Smooth muscle cell (in vitro differentiated cells): ENCODE results near the gene SLC39A10. TPM values are rescaled to one million over a fixed set of nuclear protein-coding genes. Genes with fewer than 3 reads are reported as not detected.
"Not testable (repeated sequence)": the region's sequence is repeated elsewhere in the genome, so short reads cannot be mapped to it uniquely, and the experiment has no call there.

Source experiments
- DNase-seq: peaks from one replicate; lab custom pipeline; 2025; ENCODE audit not compliant: unreplicated experiment; lab: John Stamatoyannopoulos, UW
- H2AFZ ChIP-seq: fragments of 200-600 bp; sonication (generic); 2 replicates; pipeline ENCODE4 v1.6.0; 2016; ENCODE audit warnings: antibody characterized with exemption, low read depth, mild to moderate bottlenecking
- H3F3A ChIP-seq: fragments of 200-600 bp; sonication (generic); 2 replicates; pipeline ENCODE4 v1.6.0; 2017; ENCODE audit warnings: antibody characterized with exemption, low read depth
- H3K27ac ChIP-seq: fragments of 200-600 bp; sonication (generic); 2 replicates; pipeline ENCODE4 v1.5.1; 2016; ENCODE audit warnings: low read depth, mild to moderate bottlenecking
- H3K27me3 ChIP-seq: fragments of 200-600 bp; sonication (generic); 2 replicates; pipeline ENCODE4 v1.6.1; 2016; ENCODE audit warnings: low read depth, mild to moderate bottlenecking
- H3K36me3 ChIP-seq: fragments of 200-600 bp; sonication (generic); 2 replicates; pipeline ENCODE4 v1.5.1; 2016; ENCODE audit warnings: low read depth
- H3K4me1 ChIP-seq: fragments of 200-600 bp; sonication (generic); 2 replicates; pipeline ENCODE4 v1.5.1; 2016; ENCODE audit warnings: low read depth
- H3K4me2 ChIP-seq: fragments of 200-600 bp; sonication (generic); 2 replicates; pipeline ENCODE4 v1.6.0; 2016; ENCODE audit warnings: mild to moderate bottlenecking
- H3K4me3 ChIP-seq: fragments of 200-600 bp; sonication (generic); 2 replicates; pipeline ENCODE4 v1.5.1; 2016; ENCODE audit warnings: mild to moderate bottlenecking
- H3K79me2 ChIP-seq: fragments of 200-600 bp; sonication (generic); 2 replicates; pipeline ENCODE4 v1.6.0; 2016; ENCODE audit warnings: low read depth, mild to moderate bottlenecking
- H3K9ac ChIP-seq: fragments of 200-600 bp; sonication (generic); 2 replicates; pipeline ENCODE4 v1.6.0; 2016; ENCODE audit warnings: low read depth
- H3K9me3 ChIP-seq: fragments of 200-600 bp; sonication (generic); replicated peaks from 2 replicates; pipeline ENCODE4 v1.5.1; 2016; ENCODE audit warnings: low read depth
- H4K20me1 ChIP-seq: fragments of 200-600 bp; sonication (generic); 2 replicates; pipeline ENCODE4 v1.6.0; 2016; ENCODE audit warnings: low read depth
- CTCF ChIP-seq: fragments of 200-600 bp; sonication (generic); IDR thresholded peaks from 2 replicates; pipeline ENCODE4 v1.5.1; 2017; ENCODE audit warnings: borderline replicate concordance, mild to moderate bottlenecking, antibody characterized with exemption; ENCODE audit not compliant: insufficient read depth, poor library complexity, severe bottlenecking
- WGBS: methylation state at CpG from one replicate; pipeline ENCODE4 v1.1.7; 2016; ENCODE audit warnings: low lambda C conversion rate; 5-methylcytosine and 5-hydroxymethylcytosine counted together
- polyA plus RNA-seq: library from polyadenylated mRNA; unstranded; fragments of >200 nt; fragmentation: Nextera tagmentation; extraction: Ambion mirVana; gene quantifications from 2 replicates; pipeline ENCODE4 v1.2.1, GENCODE V29; 2016
- total RNA-seq: library from RNA; depleted of rRNA; stranded (reverse); fragments of >200 nt; gene quantifications from 2 replicates; pipeline ENCODE4 v1.2.3, GENCODE V29; 2014

The SLC39A10 gene
- total and polyA plus RNA-seq, 2 experiments from 2014 or later = 15.6 to 81.2 TPM

- no peak for TF ChIP-seq CTCF
- Histone ChIP-seq H2AFZ (no peak overlapping the region), H3K36me3 (no peaks in the 10 kb centered on the region), H4K20me1 (no peaks in the 10 kb centered on the region), H3K79me2 (no peaks in the 10 kb centered on the region), H3K4me3 (no peak overlapping the region), H3K27me3 (no peaks in the 10 kb centered on the region), H3K9ac (no peak overlapping the region), H3F3A (no peaks in the 10 kb centered on the region), H3K27ac (no peak overlapping the region), H3K4me1 (no peaks in the 10 kb centered on the region), H3K9me3 (no peaks in the 10 kb centered on the region), H3K4me2 (no peak overlapping the region)
- 98% methylated on average over 3 of the region's 3 CpGs for WGBS
- no peak for DNase-seq
These were observed 9.7 kb upstream of the SLC39A10 start for GRCh38 chr2:195647302-195647701.

- not testable (repeated sequence) for H3F3A ChIP-seq, H2AFZ ChIP-seq, DNase-seq
These were observed 8.7 kb upstream of the SLC39A10 start for GRCh38 chr2:195648370-195648769.

GRCh38 chr2:195648787-195649186, 8.2 kb upstream of the SLC39A10 start:
- Histone ChIP-seq H3K4me1 (no peaks in the 10 kb centered on the region), H3K9ac (no peak overlapping the region), H3K79me2 (no peaks in the 10 kb centered on the region), H3K4me2 (no peak overlapping the region), H3K27me3 (no peaks in the 10 kb centered on the region), H3K9me3 (no peaks in the 10 kb centered on the region), H3K4me3 (no peak overlapping the region), H3K27ac (no peak overlapping the region), H2AFZ (no peak overlapping the region), H3K36me3 (no peaks in the 10 kb centered on the region), H4K20me1 (no peaks in the 10 kb centered on the region), H3F3A (no peaks in the 10 kb centered on the region)
- TF ChIP-seq CTCF = no peak
- no peak for DNase-seq
- WGBS = 91% methylated on average over 5 of the region's 5 CpGs

More at GRCh38 chr2:195648370-195648769, 8.7 kb upstream of the SLC39A10 start:
- H3K4me2 ChIP-seq, H4K20me1 ChIP-seq, H3K27ac ChIP-seq, H3K27me3 ChIP-seq, H3K36me3 ChIP-seq, H3K4me1 ChIP-seq, H3K79me2 ChIP-seq, H3K9ac ChIP-seq, H3K9me3 ChIP-seq, H3K4me3 ChIP-seq: not testable (repeated sequence)
- WGBS = 96% methylated on average over 2 of the region's 2 CpGs

- Histone ChIP-seq H3K4me3 (no peak overlapping the region), H3K4me2 (no peak overlapping the region), H3K9ac (no peak overlapping the region), H3F3A (no peaks in the 10 kb centered on the region), H4K20me1 (no peaks in the 10 kb centered on the region), H3K4me1 (no peaks in the 10 kb centered on the region), H3K79me2 (no peaks in the 10 kb centered on the region), H3K9me3 (no peaks in the 10 kb centered on the region), H3K27me3 (no peaks in the 10 kb centered on the region), H3K36me3 (no peaks in the 10 kb centered on the region), H2AFZ (no peak overlapping the region), H3K27ac (no peak overlapping the region)
- WGBS = 83% methylated on average over 6 of the region's 6 CpGs
- no peak for DNase-seq
- no peak for TF ChIP-seq CTCF
These were observed 7.3 kb upstream of the SLC39A10 start for GRCh38 chr2:195649629-195650190.
